GM12801 (cell line): ENCODE results near the gene TLR5.

ENCODE experiments used
- CTCF ChIP-seq: IDR thresholded peaks from one replicate; pipeline ENCODE4 v1.5.1; 2011; ENCODE audit warnings: control low read depth; ENCODE audit not compliant: insufficient read length; ENCODE audit errors: extremely low read depth

TLR5 gene

GRCh38 chr1:223147409-223147808, 4.4 kb upstream of the TLR5 start:
- TF ChIP-seq CTCF, result no peak

GRCh38 chr1:223146745-223147144, 3.7 kb upstream of the TLR5 start:
- no peak for TF ChIP-seq CTCF

GRCh38 chr1:223144914-223145313, 1.9 kb upstream of the TLR5 start:
- no peak for TF ChIP-seq CTCF

GRCh38 chr1:223144431-223144830, 1.4 kb upstream of the TLR5 start:
- TF ChIP-seq CTCF, result no peak

- no peak for TF ChIP-seq CTCF
Measured at GRCh38 chr1:223143537-223144248, 645 bp upstream of the TLR5 start.

- TF ChIP-seq CTCF, result no peak
Measured at GRCh38 chr1:223142269-223142668, 779 bp downstream of the TLR5 start.

GRCh38 chr1:223140611-223141405, 2.2 kb downstream of the TLR5 start:
- no peak for TF ChIP-seq CTCF
